H1 (cell line): Measurements from ENCODE around the gene WDR11. TPM values are rescaled to one million over a fixed set of nuclear protein-coding genes. Genes with fewer than 3 reads are reported as not detected.

Experiments
- ASH2L ChIP-seq: fragments of 200-600, 300-600 bp; sonication (generic); IDR thresholded peaks from one replicate; pipeline ENCODE4 v1.7.1; 2017; ENCODE audit warnings: low read length
- CEBPB ChIP-seq: IDR thresholded peaks from 2 replicates; pipeline ENCODE4 v1.6.1; 2012; ENCODE audit warnings: low read depth, low read length
- HDAC6 ChIP-seq: IDR thresholded peaks from one replicate; pipeline ENCODE4 v1.7.1; 2012; ENCODE audit warnings: low read depth, mild to moderate bottlenecking, inconsistent platforms, low read length, moderate library complexity
- JUN ChIP-seq: IDR thresholded peaks from 2 replicates; pipeline ENCODE4 v1.6.1; 2011; ENCODE audit warnings: low read depth, mild to moderate bottlenecking, improper control_type of control experiment, low read length
- KDM1A ChIP-seq: fragments of 200-600, 300-600 bp; sonication (generic); IDR thresholded peaks from 2 replicates; pipeline ENCODE4 v1.7.1; 2016; ENCODE audit warnings: mild to moderate bottlenecking, low read length, borderline replicate concordance
- KDM5A ChIP-seq: fragments of 200-600 bp; IDR thresholded peaks from 2 replicates; pipeline ENCODE4 v1.7.1; 2012; ENCODE audit warnings: mild to moderate bottlenecking, low read length, inconsistent platforms, mixed read lengths
- NANOG ChIP-seq: IDR thresholded peaks from 2 replicates; pipeline ENCODE4 v1.6.1; 2011; ENCODE audit warnings: low read length, low read depth, mild to moderate bottlenecking, inconsistent platforms; ENCODE audit not compliant: insufficient read depth, poor library complexity, severe bottlenecking
- PHF8 ChIP-seq: fragments of 200-600 bp; sonication (generic); conservative IDR thresholded peaks from 2 replicates; pipeline ENCODE4 v1.7.1; 2012; ENCODE audit warnings: low read depth, mild to moderate bottlenecking, inconsistent platforms, low read length, moderate library complexity
- RFX5 ChIP-seq: IDR thresholded peaks from 2 replicates; pipeline ENCODE4 v1.6.1; 2011; ENCODE audit warnings: low read depth, low read length, improper control_type of control experiment, borderline replicate concordance
- RNF2 ChIP-seq: fragments of 200-900, 300-1000 bp; sonication (generic); IDR thresholded peaks from 2 replicates; pipeline ENCODE4 v1.7.1; 2016; ENCODE audit warnings: borderline replicate concordance, low read depth, mild to moderate bottlenecking, antibody characterized with exemption, low read length; ENCODE audit not compliant: poor library complexity, severe bottlenecking; ENCODE audit errors: missing control alignments
- SAP30 ChIP-seq: fragments of 300-600 bp; sonication (generic); IDR thresholded peaks from 2 replicates; pipeline ENCODE4 v1.7.1; 2012; ENCODE audit warnings: low read length, moderate library complexity, mild to moderate bottlenecking, inconsistent platforms; ENCODE audit not compliant: insufficient read depth, insufficient replicate concordance
- SIX5 ChIP-seq: IDR thresholded peaks from 2 replicates; pipeline ENCODE4 v1.6.1; 2011; ENCODE audit warnings: mild to moderate bottlenecking, low read depth, low read length
- SP4 ChIP-seq: IDR thresholded peaks from 2 replicates; pipeline ENCODE4 v1.6.1; 2012; ENCODE audit warnings: low read length, inconsistent platforms
- TAF7 ChIP-seq: optimal IDR thresholded peaks from 2 replicates; pipeline ENCODE3; 2011; ENCODE audit warnings: low read depth, mild to moderate bottlenecking, inconsistent platforms, low read length, moderate library complexity, borderline replicate concordance
- polyA plus RNA-seq, 7 experiments: library from polyadenylated mRNA; depleted of rRNA in 3 of 7; stranded (reverse) in 5 of 7; unstranded in 2 of 7; fragments of >200 nt in 5 of 7; fragments of 200-250 nt in 2 of 7; gene quantifications; 1 replicate in 5 of 7; 2 replicates in 1 of 7; 4 replicates in 1 of 7; pipeline versions ENCODE4 v1.2.1 to v1.2.3, GENCODE V29; 2011 to 2013; ENCODE audit warnings: missing spikeins in 2 of 7, mixed read lengths in 2 of 7
- total RNA-seq: library from RNA; stranded (reverse); fragmentation: NEBNext Ultra II Directional; extraction: Animal tissue kit (Norgen Biotek cat#: 25700); gene quantifications from 2 replicates; pipeline ENCODE4 v1.2.1, GENCODE V29; 2021
- TF ChIP-seq, protein P1 (sequence below): IDR thresholded peaks from 2 replicates; pipeline ENCODE4 v1.6.1; 2012; ENCODE audit warnings: low read length, inconsistent platforms
- TF ChIP-seq, protein P2 (sequence below): IDR thresholded peaks from 2 replicates; pipeline ENCODE4 v1.6.1; 2011; ENCODE audit warnings: low read length, improper control_type of control experiment
- TF ChIP-seq, protein P3 (sequence below): IDR thresholded peaks from 2 replicates; pipeline ENCODE4 v1.6.1; 2011; ENCODE audit warnings: low read depth, mild to moderate bottlenecking, low read length; ENCODE audit not compliant: insufficient read depth
- TF ChIP-seq, protein P4 (sequence below): IDR thresholded peaks from 2 replicates; pipeline ENCODE4 v1.6.1; 2012; ENCODE audit warnings: inconsistent platforms

WDR11 gene
- total and polyA plus RNA-seq, 2 of the 8 experiments (the other 6 are each of a cell fraction or from before 2014, with no cell fraction given): 39.7 to 41.9 TPM

DNA sequence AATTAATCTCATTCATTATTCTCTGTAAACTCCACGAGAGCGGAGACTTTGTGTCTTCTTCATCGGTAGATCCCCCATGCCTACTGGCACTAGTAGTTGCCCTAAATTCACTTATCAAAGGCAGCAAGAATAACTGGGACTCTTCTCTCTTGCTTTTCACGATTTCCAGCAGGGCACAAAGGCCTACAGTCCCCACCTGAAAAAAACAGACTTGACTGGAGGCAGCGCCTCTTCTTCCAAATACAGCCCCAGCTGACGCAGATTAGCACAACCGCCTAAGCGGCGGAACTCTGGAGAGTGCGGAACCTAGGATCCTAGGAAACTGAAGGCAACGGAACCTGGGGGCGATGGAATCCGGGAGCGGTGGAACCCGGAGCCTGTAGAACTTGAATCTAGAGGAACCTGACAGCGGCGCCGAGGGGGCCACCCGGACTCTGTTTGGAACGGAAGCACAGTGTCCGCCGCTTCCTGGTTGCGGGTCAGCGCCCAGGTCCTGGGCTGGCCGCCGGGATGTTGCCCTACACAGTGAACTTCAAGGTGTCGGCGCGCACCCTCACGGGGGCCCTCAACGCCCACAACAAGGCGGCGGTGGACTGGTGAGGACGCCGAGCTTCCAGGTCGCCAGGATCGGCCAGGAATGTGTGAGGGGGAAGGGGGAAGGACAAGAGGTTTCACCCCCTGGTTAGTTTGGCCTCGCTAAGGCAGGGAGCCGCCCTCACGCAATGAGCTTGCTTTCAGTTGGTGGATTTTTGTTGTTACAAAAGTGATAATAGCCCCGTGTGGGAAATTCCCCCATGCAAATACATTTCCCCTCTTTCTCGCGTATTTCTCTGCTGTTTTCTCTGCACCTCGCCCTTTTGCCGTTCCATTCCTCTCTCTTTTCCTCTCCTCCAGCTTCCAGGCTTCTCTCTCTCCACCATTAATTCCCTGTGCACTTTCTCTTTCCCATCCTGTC lies at the start of gene WDR11 (continued):
- TF ChIP-seq RFX5 (no peak), SIX5 (peak; percentile 49; the same call in 1 of the 2 replicates), JUN (no peak), TAF7 (peak; percentile 80), ASH2L (peak; percentile 95), SP4 (peak; percentile 77; the same call in 1 of the 2 replicates), KDM1A (no peak), NANOG (peak; percentile 26), PHF8 (peak; percentile 98), KDM5A (peak; percentile 86; the same call in 1 of the 2 replicates), CEBPB (no peak), HDAC6 (no peak), SAP30 (no peak), RNF2 (no peak)
- TF ChIP-seq, protein P1, sequence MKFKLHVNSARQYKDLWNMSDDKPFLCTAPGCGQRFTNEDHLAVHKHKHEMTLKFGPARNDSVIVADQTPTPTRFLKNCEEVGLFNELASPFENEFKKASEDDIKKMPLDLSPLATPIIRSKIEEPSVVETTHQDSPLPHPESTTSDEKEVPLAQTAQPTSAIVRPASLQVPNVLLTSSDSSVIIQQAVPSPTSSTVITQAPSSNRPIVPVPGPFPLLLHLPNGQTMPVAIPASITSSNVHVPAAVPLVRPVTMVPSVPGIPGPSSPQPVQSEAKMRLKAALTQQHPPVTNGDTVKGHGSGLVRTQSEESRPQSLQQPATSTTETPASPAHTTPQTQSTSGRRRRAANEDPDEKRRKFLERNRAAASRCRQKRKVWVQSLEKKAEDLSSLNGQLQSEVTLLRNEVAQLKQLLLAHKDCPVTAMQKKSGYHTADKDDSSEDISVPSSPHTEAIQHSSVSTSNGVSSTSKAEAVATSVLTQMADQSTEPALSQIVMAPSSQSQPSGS: peak; percentile 83
- TF ChIP-seq, protein P2, sequence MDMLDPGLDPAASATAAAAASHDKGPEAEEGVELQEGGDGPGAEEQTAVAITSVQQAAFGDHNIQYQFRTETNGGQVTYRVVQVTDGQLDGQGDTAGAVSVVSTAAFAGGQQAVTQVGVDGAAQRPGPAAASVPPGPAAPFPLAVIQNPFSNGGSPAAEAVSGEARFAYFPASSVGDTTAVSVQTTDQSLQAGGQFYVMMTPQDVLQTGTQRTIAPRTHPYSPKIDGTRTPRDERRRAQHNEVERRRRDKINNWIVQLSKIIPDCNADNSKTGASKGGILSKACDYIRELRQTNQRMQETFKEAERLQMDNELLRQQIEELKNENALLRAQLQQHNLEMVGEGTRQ: no peak
- TF ChIP-seq, protein P3, sequence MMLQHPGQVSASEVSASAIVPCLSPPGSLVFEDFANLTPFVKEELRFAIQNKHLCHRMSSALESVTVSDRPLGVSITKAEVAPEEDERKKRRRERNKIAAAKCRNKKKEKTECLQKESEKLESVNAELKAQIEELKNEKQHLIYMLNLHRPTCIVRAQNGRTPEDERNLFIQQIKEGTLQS: no peak
- TF ChIP-seq, protein P4, sequence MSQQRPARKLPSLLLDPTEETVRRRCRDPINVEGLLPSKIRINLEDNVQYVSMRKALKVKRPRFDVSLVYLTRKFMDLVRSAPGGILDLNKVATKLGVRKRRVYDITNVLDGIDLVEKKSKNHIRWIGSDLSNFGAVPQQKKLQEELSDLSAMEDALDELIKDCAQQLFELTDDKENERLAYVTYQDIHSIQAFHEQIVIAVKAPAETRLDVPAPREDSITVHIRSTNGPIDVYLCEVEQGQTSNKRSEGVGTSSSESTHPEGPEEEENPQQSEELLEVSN: 0 out of 2 replicates have a peak, but pooled peaks have one; percentile 36
